Peyer's patch (tissue), 4 donors: ENCODE data around the gene DNASE1L2. TPM values are rescaled to one million over a fixed set of nuclear protein-coding genes. Genes with fewer than 3 reads are reported as not detected.
A peak's percentile ranks its signal among the peaks of the same experiment; 100 is the strongest.
"Not testable (repeated sequence)": the region's sequence is repeated elsewhere in the genome, so short reads cannot be mapped to it uniquely, and the experiment has no call there.

Source experiments
- DNase-seq, 3 donors: peaks; one replicate each; pipeline ENCODE4 v3.0.0-alpha.2; 2017 to 2019
- H3K27ac ChIP-seq, 4 donors: fragments of 200-600 bp; sonication (generic); one replicate each; pipeline ENCODE4 v1.5.1; 2016 to 2019
- H3K27me3 ChIP-seq, 2 donors: fragments of 200-600 bp; sonication (generic); one replicate each; pipeline ENCODE4 v1.5.1; 2019
- H3K36me3 ChIP-seq, 3 donors: fragments of 200-600 bp; sonication (generic); one replicate each; pipeline ENCODE4 v1.5.1; 2016 to 2019
- H3K4me1 ChIP-seq, 4 donors: fragments of 200-600 bp; sonication (generic); one replicate each; pipeline ENCODE4 v1.5.1; 2016 to 2019
- H3K4me3 ChIP-seq, 4 donors: fragments of 200-600 bp; sonication (generic); 1 replicate in 3 of 4; 2 replicates in 1 of 4; pipeline ENCODE4 v1.5.1; 2016 to 2019; ENCODE audit warnings: mild to moderate bottlenecking in 1 of 4
- H3K9me3 ChIP-seq, 4 donors: fragments of 200-600 bp; sonication (generic); one replicate each; pipeline ENCODE4 v1.5.1; 2016 to 2019; ENCODE audit warnings: mild to moderate bottlenecking in 1 of 4
- CTCF ChIP-seq, 6 experiments: fragments of 450-650 bp in 4 of 6; fragments of 200-600 bp in 2 of 6; sonication (generic) in 1 of 6; IDR thresholded peaks; one replicate each; pipeline ENCODE4 v1.5.1; 2017 to 2019; ENCODE audit warnings: antibody characterized with exemption in 6 of 6, mild to moderate bottlenecking in 3 of 6, moderate library complexity in 1 of 6
- POLR2A ChIP-seq, 2 donors: fragments of 450-650 bp; IDR thresholded peaks; one replicate each; pipeline ENCODE4 v1.5.1; 2017; ENCODE audit warnings: antibody characterized with exemption in 2 of 2, mild to moderate bottlenecking in 2 of 2, moderate library complexity in 2 of 2
- total RNA-seq, 4 donors: library from RNA; depleted of rRNA; stranded (reverse); fragments of >200 nt; gene quantifications; one replicate each; pipeline ENCODE4 v1.1.0, GENCODE V29; 2016

The DNASE1L2 gene
- total RNA-seq, 4 donors from 2014 or later: 2.0 to 2.8 (median 2.5) TPM; not detected in 1

DNA sequence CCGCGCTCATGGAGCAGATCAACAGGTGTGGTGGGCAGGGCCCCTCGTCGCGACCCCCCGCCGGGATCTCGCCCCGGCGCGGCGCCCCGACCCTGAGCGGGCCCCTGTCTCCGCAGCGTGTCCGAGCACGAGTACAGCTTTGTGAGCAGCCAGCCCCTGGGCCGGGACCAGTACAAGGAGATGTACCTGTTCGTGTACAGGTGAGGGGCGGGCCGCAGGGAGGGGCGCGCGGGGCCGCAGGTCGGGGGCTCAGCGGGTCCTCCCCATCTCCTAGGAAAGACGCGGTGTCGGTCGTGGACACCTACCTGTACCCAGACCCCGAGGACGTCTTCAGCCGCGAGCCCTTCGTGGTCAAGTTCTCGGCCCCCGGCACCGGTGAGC is 848 bp downstream of the DNASE1L2 start:
- TF ChIP-seq CTCF (IDR thresholded peaks at IDR 0.05) (no peak), POLR2A (IDR thresholded peaks at IDR 0.05) (no peak)
- Histone ChIP-seq H3K27ac (no peak overlapping the region), H3K27me3 (peaks cover 0 to 19% of the 10 kb centered on the region in 2 donors), H3K4me3 (peak overlapping the region in 2 of 4 donors; percentile 19 to 26), H3K4me1 (peaks cover 5 to 28% (median 14%) of the 10 kb centered on the region in 4 donors), H3K36me3 (peaks cover 0 to 50% (median 0%) of the 10 kb centered on the region in 3 donors), H3K9me3 (no peaks in the 10 kb centered on the region)
- DNase-seq: no peak

GRCh38 chr16:2237493-2238149 is 1.4 kb downstream of the DNASE1L2 start:
- no peak overlapping the region for H3K4me3 ChIP-seq
- DNase-seq: no peak
- H3K36me3 ChIP-seq: peaks cover 0 to 50% (median 0%) of the 10 kb centered on the region in 3 donors
- H3K27ac ChIP-seq: no peak overlapping the region
- no peaks in the 10 kb centered on the region for H3K9me3 ChIP-seq
- TF ChIP-seq POLR2A (IDR thresholded peaks at IDR 0.05) (no peak), CTCF (IDR thresholded peaks at IDR 0.05) (no peak)
- H3K4me1 ChIP-seq: peaks cover 5 to 28% (median 14%) of the 10 kb centered on the region in 4 donors
- peaks cover 0 to 19% of the 10 kb centered on the region in 2 donors for H3K27me3 ChIP-seq

DNA sequence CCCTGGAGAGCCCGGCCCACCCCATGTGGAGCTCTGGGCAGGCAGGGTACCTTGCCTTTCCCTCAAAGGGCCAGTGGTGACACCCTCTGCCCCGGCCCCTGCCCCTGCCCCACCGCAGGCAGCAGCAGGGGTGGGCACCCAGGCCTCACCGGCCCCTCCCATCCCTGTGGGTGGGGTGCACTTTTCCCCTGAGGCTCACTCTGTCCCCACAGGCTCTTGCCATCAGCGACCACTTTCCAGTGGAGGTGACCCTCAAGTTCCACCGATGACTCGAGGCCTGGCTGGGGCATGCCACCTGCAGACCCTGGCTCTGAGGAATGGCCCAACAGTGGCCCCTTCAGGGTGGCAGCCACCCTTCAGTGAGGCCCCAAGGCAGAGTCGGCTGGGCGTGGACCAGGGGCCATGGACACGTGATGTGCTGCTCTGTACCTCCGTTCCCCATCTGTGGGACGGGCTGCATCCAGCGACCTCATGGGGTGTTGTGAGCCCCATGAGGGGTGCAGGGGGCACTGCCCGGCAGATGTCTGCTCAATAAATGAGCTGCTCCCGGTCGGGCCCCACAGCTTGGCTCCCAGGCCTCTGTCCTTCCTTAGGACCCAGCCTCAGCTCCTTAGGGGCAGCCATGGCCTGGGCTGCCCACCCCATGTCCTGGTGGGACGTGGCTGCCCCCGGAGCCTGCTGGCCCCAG is 2.0 kb downstream of the DNASE1L2 start:
- peaks cover 0 to 19% of the 10 kb centered on the region in 2 donors for H3K27me3 ChIP-seq
- H3K27ac ChIP-seq: no peak overlapping the region
- H3K9me3 ChIP-seq: no peaks in the 10 kb centered on the region
- no peak overlapping the region for H3K4me3 ChIP-seq
- H3K4me1 ChIP-seq: peaks cover 5 to 28% (median 14%) of the 10 kb centered on the region in 4 donors
- TF ChIP-seq CTCF (IDR thresholded peaks at IDR 0.05): no peak
- TF ChIP-seq POLR2A (IDR thresholded peaks at IDR 0.05): no peak
- H3K36me3 ChIP-seq: peaks cover 0 to 50% (median 0%) of the 10 kb centered on the region in 3 donors
- no peak for DNase-seq

DNA sequence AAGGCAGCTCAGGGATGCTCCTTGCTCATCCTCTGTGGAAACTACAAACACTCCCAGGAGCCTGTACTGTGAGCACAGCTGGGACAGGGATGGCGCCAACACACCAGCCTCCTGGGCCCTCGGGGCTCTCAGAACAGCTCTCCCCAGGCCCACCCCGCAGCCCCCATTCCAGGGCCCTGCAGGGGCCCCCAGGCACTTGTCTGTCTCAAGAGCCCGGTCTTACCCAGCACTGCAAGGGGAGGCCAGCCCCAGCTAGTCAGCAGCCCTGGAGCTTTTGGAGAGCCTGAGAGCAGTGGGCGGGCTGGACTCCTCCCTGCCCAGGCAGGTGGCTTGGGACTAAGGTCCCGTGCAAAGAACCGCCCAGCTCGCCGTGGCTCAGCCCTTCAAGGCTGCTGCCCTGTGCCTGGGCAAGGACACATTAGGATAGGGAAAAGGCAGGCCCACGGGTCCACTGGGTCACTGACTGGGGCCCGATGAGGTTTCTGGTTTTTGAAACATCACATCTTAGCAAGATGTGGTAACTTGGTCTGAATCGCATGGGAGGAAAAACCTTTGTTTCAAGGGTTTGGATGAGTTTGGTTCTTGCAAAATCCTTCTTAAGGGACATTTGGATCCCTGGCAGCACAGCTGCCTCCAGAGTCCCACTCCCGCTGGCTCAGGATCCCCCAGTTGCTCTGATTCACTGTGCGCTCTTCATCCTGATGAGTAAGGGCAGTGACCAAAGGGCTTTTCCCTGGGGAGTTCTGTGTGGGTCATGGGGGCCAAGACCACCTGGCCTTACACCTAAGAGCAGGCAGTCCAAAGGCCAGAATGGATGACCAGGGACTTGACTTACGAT is 2.8 kb downstream of the DNASE1L2 start:
- Histone ChIP-seq H3K4me3 (no peak overlapping the region), H3K9me3 (no peaks in the 10 kb centered on the region), H3K4me1 (peaks cover 5 to 28% (median 14%) of the 10 kb centered on the region in 4 donors), H3K36me3 (peaks cover 0 to 50% (median 0%) of the 10 kb centered on the region in 3 donors), H3K27me3 (peaks cover 0 to 19% of the 10 kb centered on the region in 2 donors), H3K27ac (no peak overlapping the region)
- no peak for DNase-seq
- TF ChIP-seq POLR2A (IDR thresholded peaks at IDR 0.05) (no peak), CTCF (IDR thresholded peaks at IDR 0.05) (no peak)

DNA sequence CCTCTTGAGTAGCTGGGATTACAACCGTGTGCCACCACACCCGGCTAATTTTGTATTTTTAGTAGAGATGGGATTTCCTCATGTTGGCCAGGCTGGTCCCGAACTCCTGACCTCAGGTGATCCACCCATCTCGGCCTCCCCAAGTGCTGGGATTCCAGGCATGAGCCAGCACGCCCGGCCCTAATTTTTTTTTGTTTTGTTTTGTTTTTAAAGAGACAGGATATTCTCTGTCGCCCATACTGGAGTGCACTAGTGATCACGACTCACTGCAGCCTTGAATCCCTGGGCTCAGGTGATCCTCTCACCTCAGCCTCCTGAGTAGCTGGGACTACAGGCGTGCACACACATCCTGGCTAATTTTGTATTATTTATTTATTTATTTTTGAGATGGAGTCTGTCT is 4.1 kb downstream of the DNASE1L2 start:
- Histone ChIP-seq H3K36me3 (peaks cover 0 to 50% (median 0%) of the 10 kb centered on the region in 3 donors), H3K4me1 (peaks cover 5 to 26% (median 14%) of the 10 kb centered on the region in 4 donors), H3K27me3 (peaks cover 0 to 19% of the 10 kb centered on the region in 2 donors)
- not testable (repeated sequence) for H3K9me3 ChIP-seq, DNase-seq, H3K27ac ChIP-seq, H3K4me3 ChIP-seq
